ENCODE measurements around the gene PIEZO2.

The PIEZO2 gene

DNA sequence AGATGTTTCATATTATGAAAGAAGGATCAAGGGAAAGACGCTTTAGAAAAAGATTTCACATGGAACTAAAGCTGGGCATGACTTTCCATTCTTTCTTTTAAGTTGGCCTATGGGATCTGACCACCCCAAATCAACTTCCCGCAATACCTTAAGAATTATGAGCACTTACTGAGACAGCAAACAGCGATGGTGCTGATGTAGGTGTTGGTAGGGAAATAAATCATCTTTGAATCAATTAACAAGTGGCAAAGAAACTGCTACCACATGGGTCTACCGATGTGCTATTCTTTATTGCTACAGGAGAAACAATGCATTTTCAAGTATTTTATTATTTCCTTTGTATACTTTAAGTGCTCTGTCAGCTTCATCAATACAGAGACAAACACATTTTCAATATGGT is 239.6 kb downstream of the PIEZO2 start:
- Histone ChIP-seq H3K9me3 (ENCODE audit: control insufficient read depth, insufficient read depth, low read depth, low read length) (no peaks in the 10 kb centered on the region), H3K27ac (ENCODE audit: extremely low read depth, low read depth, low read length) (no peak overlapping the region), H3K4me3 (ENCODE audit: low read depth, low read length) (no peak overlapping the region), H3K4me1 (ENCODE audit: control insufficient read depth, insufficient read depth, low read length) (no peaks in the 10 kb centered on the region), H3K36me3 (ENCODE audit: control insufficient read depth in 2 of 2, insufficient read depth in 1 of 2, low read length in 2 of 2) (no peaks in the 10 kb centered on the region)
- TF ChIP-seq ZSCAN23 (tag by site-specific recombination; IDR thresholded peaks at IDR 0.05), result no peak
- no peak for TF ChIP-seq ZNF521 (tag by site-specific recombination; IDR thresholded peaks at IDR 0.05)
- TF ChIP-seq ZNF629 (tag by site-specific recombination; IDR thresholded peaks at IDR 0.05), result no peak
- TF ChIP-seq ZNF202 (tag by site-specific recombination; IDR thresholded peaks at IDR 0.05; ENCODE audit: borderline replicate concordance), result no peak
- TF ChIP-seq PRDM1 (tag by site-specific recombination; IDR thresholded peaks at IDR 0.05), result no peak
- no peak for TF ChIP-seq ZNF223 (tag by site-specific recombination; IDR thresholded peaks at IDR 0.05)
- CTCF ChIA-PET, result no interaction called here
- POLR2A ChIA-PET, result no interaction called here

DNA sequence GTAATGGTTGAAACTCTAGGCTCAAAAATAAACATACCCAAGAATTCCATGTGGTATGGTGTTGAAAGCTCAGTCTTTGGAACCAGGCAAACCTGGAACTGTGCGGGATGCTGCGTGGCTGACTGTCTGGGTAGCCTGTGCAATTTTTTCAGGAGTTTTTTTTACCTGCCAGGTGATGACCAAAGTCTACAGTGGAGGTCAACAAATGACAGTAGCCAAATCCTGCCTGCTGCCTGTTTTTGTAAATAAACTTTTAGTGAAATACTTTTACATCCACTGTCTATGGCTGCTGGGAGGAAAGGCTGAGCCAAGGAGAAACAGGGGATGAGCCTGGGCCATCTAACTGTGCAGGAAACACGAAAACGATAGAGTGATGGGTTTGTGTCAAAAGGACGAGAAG is 240.6 kb downstream of the PIEZO2 start:
- no peak overlapping the region for H3K27ac ChIP-seq (ENCODE audit: extremely low read depth, low read depth, low read length)
- no peaks in the 10 kb centered on the region for H3K36me3 ChIP-seq (ENCODE audit: control insufficient read depth in 2 of 2, insufficient read depth in 1 of 2, low read length in 2 of 2)
- POLR2A ChIA-PET, result no interaction called here
- CTCF ChIA-PET, result interaction anchor here (0.6 to 1.7 kb wide), 2 partner anchors 15 to 374 kb away, joined by 3 read pairs; no protein-coding TSS in a partner anchor
- H3K4me1 ChIP-seq (ENCODE audit: control insufficient read depth, insufficient read depth, low read length), result no peaks in the 10 kb centered on the region
- H3K9me3 ChIP-seq (ENCODE audit: control insufficient read depth, insufficient read depth, low read depth, low read length), result no peaks in the 10 kb centered on the region
- no peak overlapping the region for H3K4me3 ChIP-seq (ENCODE audit: low read depth, low read length)
- TF ChIP-seq ZSCAN23 (tag by site-specific recombination; IDR thresholded peaks at IDR 0.05), result no peak
- no peak for TF ChIP-seq ZNF544 (tag by site-specific recombination; IDR thresholded peaks at IDR 0.05)
- no peak for TF ChIP-seq ZBTB10 (tag by site-specific recombination; IDR thresholded peaks at IDR 0.05)
- no peak for TF ChIP-seq GLIS2 (tag by site-specific recombination; IDR thresholded peaks at IDR 0.05)
- no peak for TF ChIP-seq ZNF610 (tag by site-specific recombination; IDR thresholded peaks at IDR 0.05; ENCODE audit: borderline replicate concordance)
- no peak for TF ChIP-seq ZNF366 (tag by site-specific recombination; conservative IDR thresholded peaks at IDR 0.05)
- no peak for TF ChIP-seq KLF7 (tag by site-specific recombination; IDR thresholded peaks at IDR 0.05; ENCODE audit: borderline replicate concordance)
- TF ChIP-seq, protein P1, sequence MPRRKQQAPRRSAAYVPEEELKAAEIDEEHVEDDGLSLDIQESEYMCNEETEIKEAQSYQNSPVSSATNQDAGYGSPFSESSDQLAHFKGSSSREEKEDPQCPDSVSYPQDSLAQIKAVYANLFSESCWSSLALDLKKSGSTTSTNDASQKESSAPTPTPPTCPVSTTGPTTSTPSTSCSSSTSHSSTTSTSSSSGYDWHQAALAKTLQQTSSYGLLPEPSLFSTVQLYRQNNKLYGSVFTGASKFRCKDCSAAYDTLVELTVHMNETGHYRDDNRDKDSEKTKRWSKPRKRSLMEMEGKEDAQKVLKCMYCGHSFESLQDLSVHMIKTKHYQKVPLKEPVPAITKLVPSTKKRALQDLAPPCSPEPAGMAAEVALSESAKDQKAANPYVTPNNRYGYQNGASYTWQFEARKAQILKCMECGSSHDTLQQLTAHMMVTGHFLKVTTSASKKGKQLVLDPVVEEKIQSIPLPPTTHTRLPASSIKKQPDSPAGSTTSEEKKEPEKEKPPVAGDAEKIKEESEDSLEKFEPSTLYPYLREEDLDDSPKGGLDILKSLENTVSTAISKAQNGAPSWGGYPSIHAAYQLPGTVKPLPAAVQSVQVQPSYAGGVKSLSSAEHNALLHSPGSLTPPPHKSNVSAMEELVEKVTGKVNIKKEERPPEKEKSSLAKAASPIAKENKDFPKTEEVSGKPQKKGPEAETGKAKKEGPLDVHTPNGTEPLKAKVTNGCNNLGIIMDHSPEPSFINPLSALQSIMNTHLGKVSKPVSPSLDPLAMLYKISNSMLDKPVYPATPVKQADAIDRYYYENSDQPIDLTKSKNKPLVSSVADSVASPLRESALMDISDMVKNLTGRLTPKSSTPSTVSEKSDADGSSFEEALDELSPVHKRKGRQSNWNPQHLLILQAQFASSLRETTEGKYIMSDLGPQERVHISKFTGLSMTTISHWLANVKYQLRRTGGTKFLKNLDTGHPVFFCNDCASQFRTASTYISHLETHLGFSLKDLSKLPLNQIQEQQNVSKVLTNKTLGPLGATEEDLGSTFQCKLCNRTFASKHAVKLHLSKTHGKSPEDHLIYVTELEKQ (tag by site-specific recombination; IDR thresholded peaks at IDR 0.05; ENCODE audit: borderline replicate concordance), result no peak
- TF ChIP-seq, protein P2, sequence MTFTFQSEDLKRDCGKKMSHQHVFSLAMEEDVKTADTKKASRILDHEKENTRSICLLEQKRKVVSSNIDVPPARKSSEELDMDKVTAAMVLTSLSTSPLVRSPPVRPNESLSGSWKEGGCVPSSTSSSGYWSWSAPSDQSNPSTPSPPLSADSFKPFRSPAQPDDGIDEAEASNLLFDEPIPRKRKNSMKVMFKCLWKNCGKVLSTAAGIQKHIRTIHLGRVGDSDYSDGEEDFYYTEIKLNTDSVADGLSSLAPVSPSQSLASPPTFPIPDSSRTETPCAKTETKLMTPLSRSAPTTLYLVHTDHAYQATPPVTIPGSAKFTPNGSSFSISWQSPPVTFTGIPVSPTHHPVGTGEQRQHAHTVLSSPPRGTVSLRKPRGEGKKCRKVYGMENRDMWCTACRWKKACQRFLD (tag by site-specific recombination; IDR thresholded peaks at IDR 0.05), result no peak
- no peak for TF ChIP-seq REST (tag by site-specific recombination; IDR thresholded peaks at IDR 0.05)
- TF ChIP-seq ZSCAN16 (tag by site-specific recombination; IDR thresholded peaks at IDR 0.05), result no peak
- TF ChIP-seq ELK4 (IDR thresholded peaks at IDR 0.05; ENCODE audit: borderline replicate concordance, low read depth, low read length), result no peak
- TF ChIP-seq ZNF324 (tag by site-specific recombination; IDR thresholded peaks at IDR 0.05), result no peak
- TF ChIP-seq ZNF433 (tag by site-specific recombination; IDR thresholded peaks at IDR 0.05; ENCODE audit: low read depth), result no peak
- TF ChIP-seq, protein P3, sequence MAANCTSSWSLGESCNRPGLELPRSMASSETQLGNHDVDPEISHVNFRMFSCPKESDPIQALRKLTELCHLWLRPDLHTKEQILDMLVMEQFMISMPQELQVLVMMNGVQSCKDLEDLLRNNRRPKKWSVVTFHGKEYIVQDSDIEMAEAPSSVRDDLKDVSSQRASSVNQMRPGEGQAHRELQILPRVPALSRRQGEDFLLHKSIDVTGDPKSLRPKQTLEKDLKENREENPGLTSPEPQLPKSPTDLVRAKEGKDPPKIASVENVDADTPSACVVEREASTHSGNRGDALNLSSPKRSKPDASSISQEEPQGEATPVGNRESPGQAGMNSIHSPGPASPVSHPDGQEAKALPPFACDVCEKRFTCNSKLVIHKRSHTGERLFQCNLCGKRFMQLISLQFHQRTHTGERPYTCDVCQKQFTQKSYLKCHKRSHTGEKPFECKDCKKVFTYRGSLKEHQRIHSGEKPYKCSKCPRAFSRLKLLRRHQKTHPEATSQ (tag by site-specific recombination; IDR thresholded peaks at IDR 0.05), result no peak
- TF ChIP-seq ZNF701 (tag by site-specific recombination; IDR thresholded peaks at IDR 0.05), result no peak
- no peak for TF ChIP-seq EGR2 (tag by site-specific recombination; IDR thresholded peaks at IDR 0.05; ENCODE audit: low read depth)
